ENCODE measurements around the gene MIB2. TPM values are rescaled to one million over a fixed set of nuclear protein-coding genes. Genes with fewer than 3 reads are reported as not detected.

Gene MIB2
- total RNA-seq, 1 experiment from 2014 or later, result 32.4 TPM

- H3K36me3 Mint-ChIP-seq (ENCODE audit: insufficient read depth, unreplicated experiment), result peaks cover 13% of the 10 kb centered on the region
- no peaks in the 10 kb centered on the region for H3K9me3 Mint-ChIP-seq (ENCODE audit: unreplicated experiment)
- no peaks in the 10 kb centered on the region for H3K27me3 Mint-ChIP-seq (ENCODE audit: insufficient read depth, unreplicated experiment)
- Histone ChIP-seq H3K36me3 (ENCODE audit: control insufficient read depth, insufficient read depth, low read length) (no peaks in the 10 kb centered on the region), H3K4me1 (no peaks in the 10 kb centered on the region), H3K27me3 (replicated peaks; ENCODE audit: control insufficient read depth, insufficient read depth, low read length) (no peaks in the 10 kb centered on the region), H3K4me3 (ENCODE audit: low read depth, low read length) (no peak overlapping the region), H3K9me3 (no peaks in the 10 kb centered on the region)
- H3K27ac Mint-ChIP-seq (ENCODE audit: unreplicated experiment), result no peak overlapping the region
- intact Hi-C loops (cut with micrococcal nuclease; ENCODE audit: unreplicated experiment), result no loop called here
- no peak for TF ChIP-seq CTCF (IDR thresholded peaks at IDR 0.05; ENCODE audit: insufficient read depth in 1 of 2, low read depth in 1 of 2, low read length in 1 of 2, severe bottlenecking in 1 of 2, unreplicated experiment in 1 of 2)
- BruUV-seq (replicated peaks), result no TSS peak
- no peak for DNase-seq
- no peaks in the 10 kb centered on the region for H3K4me1 Mint-ChIP-seq (ENCODE audit: low read depth, unreplicated experiment)
- ChIA-PET POLR2A (no interaction called here), CTCF (no interaction called here)
- H3K4me3 Mint-ChIP-seq (ENCODE audit: unreplicated experiment), result no peak overlapping the region
Measured at GRCh38 chr1:1623181-1623630, 7.9 kb downstream of the MIB2 start.

GRCh38 chr1:1623631-1624442, 8.5 kb downstream of the MIB2 start:
- Mint-ChIP-seq H3K4me3 (ENCODE audit: unreplicated experiment) (no peak overlapping the region), H3K27me3 (ENCODE audit: insufficient read depth, unreplicated experiment) (no peaks in the 10 kb centered on the region), H3K36me3 (ENCODE audit: insufficient read depth, unreplicated experiment) (peaks cover 10% of the 10 kb centered on the region), H3K4me1 (ENCODE audit: low read depth, unreplicated experiment) (no peaks in the 10 kb centered on the region), H3K9me3 (ENCODE audit: unreplicated experiment) (no peaks in the 10 kb centered on the region), H3K27ac (ENCODE audit: unreplicated experiment) (no peak overlapping the region)
- no TSS peak for BruUV-seq (replicated peaks)
- H3K36me3 ChIP-seq (ENCODE audit: control insufficient read depth, insufficient read depth, low read length), result no peaks in the 10 kb centered on the region
- ChIA-PET POLR2A (no interaction called here), CTCF (no interaction called here)
- H3K9me3 ChIP-seq, result no peaks in the 10 kb centered on the region
- no peak for DNase-seq
- no peaks in the 10 kb centered on the region for H3K4me1 ChIP-seq
- H3K27me3 ChIP-seq (replicated peaks; ENCODE audit: control insufficient read depth, insufficient read depth, low read length), result no peaks in the 10 kb centered on the region
- H3K4me3 ChIP-seq (ENCODE audit: low read depth, low read length), result no peak overlapping the region
- intact Hi-C loops (cut with micrococcal nuclease; ENCODE audit: unreplicated experiment), result no loop called here
- no peak for TF ChIP-seq CTCF (IDR thresholded peaks at IDR 0.05; ENCODE audit: insufficient read depth in 1 of 2, low read depth in 1 of 2, low read length in 1 of 2, severe bottlenecking in 1 of 2, unreplicated experiment in 1 of 2)

GRCh38 chr1:1624443-1625403, 9.4 kb downstream of the MIB2 start:
- Histone ChIP-seq H3K4me3 (ENCODE audit: low read depth, low read length) (no peak overlapping the region), H3K4me1 (no peaks in the 10 kb centered on the region), H3K36me3 (ENCODE audit: control insufficient read depth, insufficient read depth, low read length) (no peaks in the 10 kb centered on the region), H3K27me3 (replicated peaks; ENCODE audit: control insufficient read depth, insufficient read depth, low read length) (no peaks in the 10 kb centered on the region), H3K9me3 (no peaks in the 10 kb centered on the region)
- no peaks in the 10 kb centered on the region for H3K27me3 Mint-ChIP-seq (ENCODE audit: insufficient read depth, unreplicated experiment)
- BruUV-seq (replicated peaks), result no TSS peak
- H3K4me3 Mint-ChIP-seq (ENCODE audit: unreplicated experiment), result no peak overlapping the region
- H3K27ac Mint-ChIP-seq (ENCODE audit: unreplicated experiment), result no peak overlapping the region
- no peak for DNase-seq
- POLR2A ChIA-PET, result no interaction called here
- no peaks in the 10 kb centered on the region for H3K9me3 Mint-ChIP-seq (ENCODE audit: unreplicated experiment)
- H3K4me1 Mint-ChIP-seq (ENCODE audit: low read depth, unreplicated experiment), result no peaks in the 10 kb centered on the region
- no peak for TF ChIP-seq CTCF (IDR thresholded peaks at IDR 0.05; ENCODE audit: insufficient read depth in 1 of 2, low read depth in 1 of 2, low read length in 1 of 2, severe bottlenecking in 1 of 2, unreplicated experiment in 1 of 2)
- H3K36me3 Mint-ChIP-seq (ENCODE audit: insufficient read depth, unreplicated experiment), result peaks cover 7% of the 10 kb centered on the region
- intact Hi-C loops (cut with micrococcal nuclease; ENCODE audit: unreplicated experiment), result no loop called here
- CTCF ChIA-PET, result no interaction called here

Measured in Caco-2 (cell line).